Measurements from ENCODE around the gene C19orf12.

C19orf12 gene

GRCh38 chr19:29664753-29665214, 50.3 kb downstream of the C19orf12 start:
- no peak for DNase-seq (ENCODE audit: low read depth in 2 of 3, low spot score in 1 of 3)

- no peak for DNase-seq (ENCODE audit: low read depth in 2 of 3, low spot score in 1 of 3)
Observed at GRCh38 chr19:29663861-29664752, 51.0 kb downstream of the C19orf12 start.

GRCh38 chr19:29662604-29663404, 52.3 kb downstream of the C19orf12 start:
- DNase-seq (ENCODE audit: low read depth in 2 of 3, low spot score in 1 of 3), result no peak

- DNase-seq (ENCODE audit: low read depth in 2 of 3, low spot score in 1 of 3), result no peak
Observed at GRCh38 chr19:29662278-29662603, 52.8 kb downstream of the C19orf12 start.

- DNase-seq (ENCODE audit: low read depth in 2 of 3, low spot score in 1 of 3), result no peak
Observed at GRCh38 chr19:29660835-29661234, 54.2 kb downstream of the C19orf12 start.

- DNase-seq (ENCODE audit: low read depth in 2 of 3, low spot score in 1 of 3), result no peak
Observed at GRCh38 chr19:29658221-29658991, 56.7 kb downstream of the C19orf12 start.

GRCh38 chr19:29655648-29656335, 59.3 kb downstream of the C19orf12 start:
- DNase-seq (ENCODE audit: low read depth in 2 of 3, low spot score in 1 of 3), result no peak

- no peak for DNase-seq (ENCODE audit: low read depth in 2 of 3, low spot score in 1 of 3)
Observed at GRCh38 chr19:29653398-29653797, 61.7 kb downstream of the C19orf12 start.

- no peak for DNase-seq (ENCODE audit: low read depth in 2 of 3, low spot score in 1 of 3)
Observed at GRCh38 chr19:29651622-29652394, 63.3 kb downstream of the C19orf12 start.

- DNase-seq (ENCODE audit: low read depth in 2 of 3, low spot score in 1 of 3), result no peak
Observed at GRCh38 chr19:29650772-29651387, 64.2 kb downstream of the C19orf12 start.
